Liver (tissue), 9 donors: Measurements from ENCODE around the gene SHISA4. TPM values are rescaled to one million over a fixed set of nuclear protein-coding genes. Genes with fewer than 3 reads are reported as not detected.
"Not testable (repeated sequence)": the region's sequence is repeated elsewhere in the genome, so short reads cannot be mapped to it uniquely, and the experiment has no call there.

Experiments used
- DNase-seq: peaks from one replicate; pipeline ENCODE4 v3.0.0-alpha.2; 2017; ENCODE audit warnings: low spot score
- H3K27ac ChIP-seq, 2 donors: one replicate each; pipeline ENCODE4 v1.7.0; 2013; ENCODE audit warnings: inconsistent platforms in 2 of 2, low read length in 2 of 2, control low read depth in 1 of 2, low read depth in 1 of 2, mild to moderate bottlenecking in 1 of 2
- H3K27me3 ChIP-seq, 4 donors: one replicate each; pipeline versions ENCODE4 v1.6.1 to v1.7.0; 2013; ENCODE audit warnings: low read length in 3 of 4, inconsistent platforms in 1 of 4, mild to moderate bottlenecking in 1 of 4, moderate library complexity in 1 of 4; ENCODE audit not compliant: control insufficient read depth in 4 of 4, insufficient read depth in 4 of 4
- H3K36me3 ChIP-seq, 4 donors: one replicate each; pipeline versions ENCODE4 v1.6.1 to v1.7.0; 2013; ENCODE audit warnings: low read length in 3 of 4, mild to moderate bottlenecking in 3 of 4, low read depth in 1 of 4, moderate library complexity in 1 of 4; ENCODE audit not compliant: control insufficient read depth in 4 of 4, insufficient read depth in 3 of 4
- H3K4me1 ChIP-seq, 4 donors: one replicate each; pipeline versions ENCODE4 v1.6.1 to v1.7.0; 2013; ENCODE audit warnings: low read length in 3 of 4, mild to moderate bottlenecking in 3 of 4, moderate library complexity in 1 of 4; ENCODE audit not compliant: control insufficient read depth in 4 of 4, insufficient read depth in 4 of 4
- H3K4me3 ChIP-seq, 3 donors: one replicate each; pipeline versions ENCODE4 v1.6.1 to v1.7.0; 2013; ENCODE audit warnings: low read length in 3 of 3, control low read depth in 1 of 3, low read depth in 1 of 3, mild to moderate bottlenecking in 1 of 3
- H3K9ac ChIP-seq, 2 donors: one replicate each; pipeline ENCODE4 v1.7.0; 2013; ENCODE audit warnings: low read length in 2 of 2, mild to moderate bottlenecking in 2 of 2, moderate library complexity in 2 of 2, control low read depth in 1 of 2, low read depth in 1 of 2
- H3K9me3 ChIP-seq, 4 donors: one replicate each; pipeline versions ENCODE4 v1.6.1 to v1.7.0; 2013; ENCODE audit warnings: low read length in 3 of 4; ENCODE audit not compliant: control insufficient read depth in 4 of 4
- EGR1 ChIP-seq, 2 donors: IDR thresholded peaks; 2 replicates each; pipeline ENCODE4 v1.6.1; 2016 to 2018; ENCODE audit warnings: antibody characterized with exemption in 2 of 2, low read depth in 2 of 2
- FOXA1 ChIP-seq: IDR thresholded peaks from 2 replicates; pipeline ENCODE4 v1.6.1; 2016; ENCODE audit warnings: antibody characterized with exemption
- FOXA2 ChIP-seq: IDR thresholded peaks from 2 replicates; pipeline ENCODE4 v1.6.1; 2016; ENCODE audit warnings: antibody characterized with exemption
- GABPA ChIP-seq, 2 donors: IDR thresholded peaks in 1 of 2; conservative IDR thresholded peaks in 1 of 2; 2 replicates each; pipeline ENCODE4 v1.6.1; 2016; ENCODE audit warnings: antibody characterized with exemption in 2 of 2, mild to moderate bottlenecking in 1 of 2, moderate library complexity in 1 of 2
- HNF4A ChIP-seq, 2 donors: conservative IDR thresholded peaks; 2 replicates each; pipeline ENCODE4 v1.6.1; 2016; ENCODE audit warnings: antibody characterized with exemption in 2 of 2, mild to moderate bottlenecking in 2 of 2
- JUND ChIP-seq, 2 donors: IDR thresholded peaks; 2 replicates each; pipeline ENCODE4 v1.6.1; 2016; ENCODE audit warnings: antibody characterized with exemption in 2 of 2
- NR2F2 ChIP-seq: IDR thresholded peaks from 2 replicates; pipeline ENCODE4 v1.6.1; 2016; ENCODE audit warnings: antibody characterized with exemption
- RAD21 ChIP-seq, 2 donors: IDR thresholded peaks; 2 replicates each; pipeline ENCODE4 v1.6.1; 2016; ENCODE audit warnings: antibody characterized with exemption in 2 of 2, mild to moderate bottlenecking in 2 of 2
- RXRA ChIP-seq, 2 donors: IDR thresholded peaks; 2 replicates each; pipeline ENCODE4 v1.6.1; 2017 to 2018; ENCODE audit warnings: antibody characterized with exemption in 2 of 2, mild to moderate bottlenecking in 1 of 2
- SP1 ChIP-seq: IDR thresholded peaks from 2 replicates; pipeline ENCODE4 v1.6.1; 2018; ENCODE audit warnings: antibody characterized with exemption, mild to moderate bottlenecking
- TAF1 ChIP-seq: conservative IDR thresholded peaks from 2 replicates; pipeline ENCODE4 v1.6.1; 2016; ENCODE audit warnings: antibody characterized with exemption, mild to moderate bottlenecking
- YY1 ChIP-seq: IDR thresholded peaks from 2 replicates; pipeline ENCODE4 v1.6.1; 2016; ENCODE audit warnings: antibody characterized with exemption, mild to moderate bottlenecking
- WGBS: extraction: QIAGEN DNeasy Blood & Tissue Kit; methylation state at CpG from one replicate; pipeline ENCODE4 v1.1.7; 2013; 5-methylcytosine and 5-hydroxymethylcytosine counted together
- polyA plus RNA-seq, 2 donors: library from polyadenylated mRNA; stranded (reverse) in 1 of 2; unstranded in 1 of 2; fragments of 200-250 nt in 1 of 2; fragments of >200 nt in 1 of 2; fragmentation: Nextera tagmentation in 1 of 2; extraction: Ambion mirVana in 1 of 2; gene quantifications; one replicate each; pipeline versions ENCODE4 v1.2.1 to v1.2.3, GENCODE V29; 2013 to 2015
- total RNA-seq, 2 donors: library from RNA; depleted of rRNA; stranded (reverse); fragments of >200 nt; gene quantifications; one replicate each; pipeline ENCODE4 v1.2.3, GENCODE V29; 2014
- TF ChIP-seq, protein P1 (sequence below): fragments of 150-350 bp; IDR thresholded peaks from 2 replicates; pipeline ENCODE4 v1.5.1; 2017; ENCODE audit warnings: improper control_type of control experiment, low read depth, low read length; ENCODE audit not compliant: missing input control
- TF ChIP-seq, protein P2 (sequence below): IDR thresholded peaks from 2 replicates; pipeline ENCODE4 v1.6.1; 2016; ENCODE audit warnings: antibody characterized with exemption
- TF ChIP-seq, protein P3 (sequence below): IDR thresholded peaks from 2 replicates; pipeline ENCODE4 v1.6.1; 2016; ENCODE audit warnings: antibody characterized with exemption
- TF ChIP-seq, protein P4 (sequence below): IDR thresholded peaks from 2 replicates; pipeline ENCODE4 v1.6.1; 2016; ENCODE audit warnings: antibody characterized with exemption
- TF ChIP-seq, protein P5 (sequence below): IDR thresholded peaks from 2 replicates; pipeline ENCODE4 v1.6.1; 2016; ENCODE audit warnings: antibody characterized with exemption, mild to moderate bottlenecking
- donor health status: healthy.
- donor health status: healthy.
- donor health status: healthy.
- donor health status: healthy.
- donor health status: healthy.

SHISA4 gene
- total and polyA plus RNA-seq, 4 donors = 0.47 to 4.1 (median 2.1) TPM

DNA sequence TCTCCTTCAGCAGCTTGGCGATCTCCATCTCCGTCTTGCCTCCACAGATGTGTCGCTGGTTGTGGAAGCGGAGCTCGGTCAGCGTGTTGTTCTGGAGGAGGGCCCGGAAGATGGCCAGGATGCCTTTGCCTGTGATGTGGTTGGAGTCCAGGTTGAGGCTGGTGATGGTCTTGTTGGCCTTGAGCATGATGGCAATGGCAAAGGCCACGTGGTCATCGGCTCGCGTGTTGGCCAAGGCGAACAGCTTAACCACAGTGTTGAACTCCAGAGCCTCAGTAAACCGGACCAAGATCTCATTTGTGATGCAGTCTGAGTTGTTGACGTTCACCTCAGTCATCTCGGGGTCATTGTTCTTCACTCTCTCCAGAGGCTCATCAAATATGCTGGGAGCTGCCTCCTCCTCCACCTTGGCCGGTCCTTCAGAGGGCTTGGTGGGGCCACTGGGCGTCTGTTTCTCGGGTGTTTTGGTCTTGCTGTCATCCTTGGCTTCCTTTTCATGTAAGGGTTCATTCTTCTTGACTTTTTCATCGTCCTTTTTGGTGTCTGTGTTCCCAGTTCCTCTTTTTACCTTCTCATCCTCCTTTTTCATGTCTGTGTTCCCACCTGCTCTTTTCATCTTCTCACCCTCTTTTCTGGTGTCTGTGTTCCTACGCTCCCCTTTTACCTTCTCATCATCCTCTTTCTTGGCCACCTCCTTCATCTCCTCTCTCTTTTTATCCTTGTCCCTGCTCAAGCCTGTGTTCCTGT, 11.2 kb downstream of the SHISA4 start:
- Histone ChIP-seq H3K27me3 (no peaks in the 10 kb centered on the region), H3K9ac (no peak overlapping the region), H3K9me3 (no peaks in the 10 kb centered on the region), H3K4me3 (no peak overlapping the region), H3K36me3 (no peaks in the 10 kb centered on the region), H3K4me1 (peaks cover 0 to 7% (median 3%) of the 10 kb centered on the region in 4 donors), H3K27ac (no peak overlapping the region)
- 90% methylated on average over 20 of the region's 20 CpGs for WGBS
- no peak for DNase-seq
- TF ChIP-seq RAD21 (IDR thresholded peaks at IDR 0.05) (no peak), YY1 (no peak), HNF4A (conservative IDR thresholded peaks at IDR 0.05) (no peak), RXRA (IDR thresholded peaks at IDR 0.05) (no peak), SP1 (no peak), NR2F2 (no peak), TAF1 (no peak), EGR1 (IDR thresholded peaks at IDR 0.05; ENCODE audit: low read depth in 2 of 2) (no peak), JUND (IDR thresholded peaks at IDR 0.05) (no peak), FOXA1 (no peak)
- TF ChIP-seq, protein P1, sequence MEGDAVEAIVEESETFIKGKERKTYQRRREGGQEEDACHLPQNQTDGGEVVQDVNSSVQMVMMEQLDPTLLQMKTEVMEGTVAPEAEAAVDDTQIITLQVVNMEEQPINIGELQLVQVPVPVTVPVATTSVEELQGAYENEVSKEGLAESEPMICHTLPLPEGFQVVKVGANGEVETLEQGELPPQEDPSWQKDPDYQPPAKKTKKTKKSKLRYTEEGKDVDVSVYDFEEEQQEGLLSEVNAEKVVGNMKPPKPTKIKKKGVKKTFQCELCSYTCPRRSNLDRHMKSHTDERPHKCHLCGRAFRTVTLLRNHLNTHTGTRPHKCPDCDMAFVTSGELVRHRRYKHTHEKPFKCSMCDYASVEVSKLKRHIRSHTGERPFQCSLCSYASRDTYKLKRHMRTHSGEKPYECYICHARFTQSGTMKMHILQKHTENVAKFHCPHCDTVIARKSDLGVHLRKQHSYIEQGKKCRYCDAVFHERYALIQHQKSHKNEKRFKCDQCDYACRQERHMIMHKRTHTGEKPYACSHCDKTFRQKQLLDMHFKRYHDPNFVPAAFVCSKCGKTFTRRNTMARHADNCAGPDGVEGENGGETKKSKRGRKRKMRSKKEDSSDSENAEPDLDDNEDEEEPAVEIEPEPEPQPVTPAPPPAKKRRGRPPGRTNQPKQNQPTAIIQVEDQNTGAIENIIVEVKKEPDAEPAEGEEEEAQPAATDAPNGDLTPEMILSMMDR = no peak
- TF ChIP-seq, protein P2, sequence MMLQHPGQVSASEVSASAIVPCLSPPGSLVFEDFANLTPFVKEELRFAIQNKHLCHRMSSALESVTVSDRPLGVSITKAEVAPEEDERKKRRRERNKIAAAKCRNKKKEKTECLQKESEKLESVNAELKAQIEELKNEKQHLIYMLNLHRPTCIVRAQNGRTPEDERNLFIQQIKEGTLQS = no peak
- TF ChIP-seq, protein P3, sequence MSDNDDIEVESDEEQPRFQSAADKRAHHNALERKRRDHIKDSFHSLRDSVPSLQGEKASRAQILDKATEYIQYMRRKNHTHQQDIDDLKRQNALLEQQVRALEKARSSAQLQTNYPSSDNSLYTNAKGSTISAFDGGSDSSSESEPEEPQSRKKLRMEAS = no peak
- TF ChIP-seq, protein P4, sequence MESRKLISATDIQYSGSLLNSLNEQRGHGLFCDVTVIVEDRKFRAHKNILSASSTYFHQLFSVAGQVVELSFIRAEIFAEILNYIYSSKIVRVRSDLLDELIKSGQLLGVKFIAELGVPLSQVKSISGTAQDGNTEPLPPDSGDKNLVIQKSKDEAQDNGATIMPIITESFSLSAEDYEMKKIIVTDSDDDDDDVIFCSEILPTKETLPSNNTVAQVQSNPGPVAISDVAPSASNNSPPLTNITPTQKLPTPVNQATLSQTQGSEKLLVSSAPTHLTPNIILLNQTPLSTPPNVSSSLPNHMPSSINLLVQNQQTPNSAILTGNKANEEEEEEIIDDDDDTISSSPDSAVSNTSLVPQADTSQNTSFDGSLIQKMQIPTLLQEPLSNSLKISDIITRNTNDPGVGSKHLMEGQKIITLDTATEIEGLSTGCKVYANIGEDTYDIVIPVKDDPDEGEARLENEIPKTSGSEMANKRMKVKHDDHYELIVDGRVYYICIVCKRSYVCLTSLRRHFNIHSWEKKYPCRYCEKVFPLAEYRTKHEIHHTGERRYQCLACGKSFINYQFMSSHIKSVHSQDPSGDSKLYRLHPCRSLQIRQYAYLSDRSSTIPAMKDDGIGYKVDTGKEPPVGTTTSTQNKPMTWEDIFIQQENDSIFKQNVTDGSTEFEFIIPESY = no peak

DNA sequence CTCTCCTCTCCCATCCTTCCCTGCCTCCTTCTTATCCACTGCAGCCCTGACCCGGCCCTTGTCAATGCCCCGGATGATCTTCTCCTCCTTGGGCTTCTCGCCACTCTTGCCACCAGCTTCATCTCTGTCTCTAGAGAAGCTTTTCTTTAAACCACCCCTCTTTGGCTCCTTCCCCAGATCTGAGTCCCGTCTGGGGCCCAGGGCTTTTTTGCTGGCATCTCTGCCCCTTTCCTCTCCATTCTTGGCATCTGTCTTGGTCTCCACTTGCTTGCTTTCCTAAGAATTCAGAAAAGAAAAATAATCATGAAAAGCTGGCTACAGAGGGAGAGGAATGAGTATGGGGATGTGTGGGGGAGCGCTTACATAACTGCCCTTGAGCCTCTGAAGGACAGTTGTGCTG, 11.8 kb downstream of the SHISA4 start:
- H3K27me3 ChIP-seq = no peaks in the 10 kb centered on the region
- no peaks in the 10 kb centered on the region for H3K9me3 ChIP-seq
- WGBS = 86% methylated on average over 5 of the region's 5 CpGs
- H3K36me3 ChIP-seq = no peaks in the 10 kb centered on the region
- H3K27ac ChIP-seq = no peak overlapping the region
- no peak overlapping the region for H3K9ac ChIP-seq
- no peak for DNase-seq
- H3K4me1 ChIP-seq = peaks cover 0 to 11% (median 6%) of the 10 kb centered on the region in 4 donors
- no peak overlapping the region for H3K4me3 ChIP-seq
- TF ChIP-seq GABPA (IDR thresholded peaks at IDR 0.05 in 1 of 2, conservative IDR thresholded peaks at IDR 0.05 in 1 of 2) = no peak
- no peak for TF ChIP-seq JUND (IDR thresholded peaks at IDR 0.05)
- TF ChIP-seq, protein P5, sequence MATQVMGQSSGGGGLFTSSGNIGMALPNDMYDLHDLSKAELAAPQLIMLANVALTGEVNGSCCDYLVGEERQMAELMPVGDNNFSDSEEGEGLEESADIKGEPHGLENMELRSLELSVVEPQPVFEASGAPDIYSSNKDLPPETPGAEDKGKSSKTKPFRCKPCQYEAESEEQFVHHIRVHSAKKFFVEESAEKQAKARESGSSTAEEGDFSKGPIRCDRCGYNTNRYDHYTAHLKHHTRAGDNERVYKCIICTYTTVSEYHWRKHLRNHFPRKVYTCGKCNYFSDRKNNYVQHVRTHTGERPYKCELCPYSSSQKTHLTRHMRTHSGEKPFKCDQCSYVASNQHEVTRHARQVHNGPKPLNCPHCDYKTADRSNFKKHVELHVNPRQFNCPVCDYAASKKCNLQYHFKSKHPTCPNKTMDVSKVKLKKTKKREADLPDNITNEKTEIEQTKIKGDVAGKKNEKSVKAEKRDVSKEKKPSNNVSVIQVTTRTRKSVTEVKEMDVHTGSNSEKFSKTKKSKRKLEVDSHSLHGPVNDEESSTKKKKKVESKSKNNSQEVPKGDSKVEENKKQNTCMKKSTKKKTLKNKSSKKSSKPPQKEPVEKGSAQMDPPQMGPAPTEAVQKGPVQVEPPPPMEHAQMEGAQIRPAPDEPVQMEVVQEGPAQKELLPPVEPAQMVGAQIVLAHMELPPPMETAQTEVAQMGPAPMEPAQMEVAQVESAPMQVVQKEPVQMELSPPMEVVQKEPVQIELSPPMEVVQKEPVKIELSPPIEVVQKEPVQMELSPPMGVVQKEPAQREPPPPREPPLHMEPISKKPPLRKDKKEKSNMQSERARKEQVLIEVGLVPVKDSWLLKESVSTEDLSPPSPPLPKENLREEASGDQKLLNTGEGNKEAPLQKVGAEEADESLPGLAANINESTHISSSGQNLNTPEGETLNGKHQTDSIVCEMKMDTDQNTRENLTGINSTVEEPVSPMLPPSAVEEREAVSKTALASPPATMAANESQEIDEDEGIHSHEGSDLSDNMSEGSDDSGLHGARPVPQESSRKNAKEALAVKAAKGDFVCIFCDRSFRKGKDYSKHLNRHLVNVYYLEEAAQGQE = no peak
- TF ChIP-seq TAF1 = no peak
- no peak for TF ChIP-seq FOXA2
- no peak for TF ChIP-seq RXRA (IDR thresholded peaks at IDR 0.05)

DNA sequence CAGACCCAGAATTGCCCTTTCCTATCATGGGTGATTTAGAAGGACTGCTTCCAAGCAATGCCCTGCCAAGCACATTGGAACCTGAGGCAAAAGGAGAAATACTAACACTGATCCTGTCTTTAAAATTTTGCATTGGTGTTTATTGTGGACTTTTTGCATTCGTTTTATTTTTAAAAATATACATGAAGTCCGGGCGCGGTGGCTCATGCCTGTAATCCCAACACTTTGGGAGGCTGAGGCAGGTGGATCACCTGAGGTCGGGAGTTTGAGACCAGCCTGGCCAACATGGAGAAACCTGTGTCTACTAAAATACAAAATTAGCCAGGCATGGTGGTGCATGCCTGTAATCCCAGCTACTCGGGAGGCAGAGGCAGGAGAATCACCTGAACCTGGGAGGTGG, 12.3 kb downstream of the SHISA4 start:
- 93% methylated on average over 6 of the region's 6 CpGs for WGBS
- peaks cover 2 to 15% (median 9%) of the 10 kb centered on the region in 4 donors for H3K4me1 ChIP-seq
- H3K36me3 ChIP-seq, H3K9me3 ChIP-seq, H3K27ac ChIP-seq, H3K9ac ChIP-seq, H3K4me3 ChIP-seq, DNase-seq, H3K27me3 ChIP-seq: not testable (repeated sequence)
